Measurements from ENCODE around the gene SLC9A4.

Gene SLC9A4

GRCh38 chr2:102485147-102485785 is 12.2 kb downstream of the SLC9A4 start:
- Histone ChIP-seq H3K9me3 (ENCODE audit: insufficient read depth, low read length) (0 out of 2 replicates have a peak, but pooled peaks cover 2% of the 10 kb centered on the region), H3K36me3 (ENCODE audit: insufficient read depth, insufficient read length, low read length) (no peaks in the 10 kb centered on the region), H3K27me3 (ENCODE audit: insufficient read depth, insufficient read length) (no peaks in the 10 kb centered on the region), H3K4me3 (ENCODE audit: insufficient read length, low read depth) (no peak overlapping the region), H3K9ac (ENCODE audit: insufficient read length, low read depth) (no peak overlapping the region), H3K4me1 (ENCODE audit: insufficient read depth, insufficient read length) (peaks cover 8% of the 10 kb centered on the region)
- no peak for DNase-seq (ENCODE audit: low read depth, low spot score)
- TF ChIP-seq YY1 (IDR thresholded peaks at IDR 0.05; ENCODE audit: insufficient read depth, insufficient read length) (no peak), ZNF274 (IDR thresholded peaks at IDR 0.05; ENCODE audit: low read depth, low read length) (no peak), SUZ12 (IDR thresholded peaks at IDR 0.05; ENCODE audit: extremely low read depth, insufficient read depth, insufficient read length) (no peak)

GRCh38 chr2:102486941-102487702 is 14.1 kb downstream of the SLC9A4 start:
- H3K9me3 ChIP-seq (ENCODE audit: insufficient read depth, low read length), result peaks cover 18% of the 10 kb centered on the region
- no peak overlapping the region for H3K9ac ChIP-seq (ENCODE audit: insufficient read length, low read depth)
- H3K4me3 ChIP-seq (ENCODE audit: insufficient read length, low read depth), result no peak overlapping the region
- no peaks in the 10 kb centered on the region for H3K27me3 ChIP-seq (ENCODE audit: insufficient read depth, insufficient read length)
- no peak for DNase-seq (ENCODE audit: low read depth, low spot score)
- TF ChIP-seq ZNF274 (IDR thresholded peaks at IDR 0.05; ENCODE audit: low read depth, low read length) (no peak), SUZ12 (IDR thresholded peaks at IDR 0.05; ENCODE audit: extremely low read depth, insufficient read depth, insufficient read length) (no peak), YY1 (IDR thresholded peaks at IDR 0.05; ENCODE audit: insufficient read depth, insufficient read length) (no peak)
- H3K36me3 ChIP-seq (ENCODE audit: insufficient read depth, insufficient read length, low read length), result no peaks in the 10 kb centered on the region
- peaks cover 8% of the 10 kb centered on the region for H3K4me1 ChIP-seq (ENCODE audit: insufficient read depth, insufficient read length)

GRCh38 chr2:102487761-102488462 is 14.9 kb downstream of the SLC9A4 start:
- H3K4me1 ChIP-seq (ENCODE audit: insufficient read depth, insufficient read length), result peaks cover 8% of the 10 kb centered on the region
- H3K4me3 ChIP-seq (ENCODE audit: insufficient read length, low read depth), result no peak overlapping the region
- no peak overlapping the region for H3K9ac ChIP-seq (ENCODE audit: insufficient read length, low read depth)
- H3K9me3 ChIP-seq (ENCODE audit: insufficient read depth, low read length), result peaks cover 23% of the 10 kb centered on the region
- DNase-seq (ENCODE audit: low read depth, low spot score), result no peak
- no peaks in the 10 kb centered on the region for H3K27me3 ChIP-seq (ENCODE audit: insufficient read depth, insufficient read length)
- no peaks in the 10 kb centered on the region for H3K36me3 ChIP-seq (ENCODE audit: insufficient read depth, insufficient read length, low read length)
- TF ChIP-seq YY1 (IDR thresholded peaks at IDR 0.05; ENCODE audit: insufficient read depth, insufficient read length) (no peak), SUZ12 (IDR thresholded peaks at IDR 0.05; ENCODE audit: extremely low read depth, insufficient read depth, insufficient read length) (no peak), ZNF274 (IDR thresholded peaks at IDR 0.05; ENCODE audit: low read depth, low read length) (no peak)

- H3K27me3 ChIP-seq (ENCODE audit: insufficient read depth, insufficient read length), result no peaks in the 10 kb centered on the region
- H3K9me3 ChIP-seq (ENCODE audit: insufficient read depth, low read length), result peaks cover 38% of the 10 kb centered on the region
- TF ChIP-seq ZNF274 (IDR thresholded peaks at IDR 0.05; ENCODE audit: low read depth, low read length), result no peak
- TF ChIP-seq SUZ12 (IDR thresholded peaks at IDR 0.05; ENCODE audit: extremely low read depth, insufficient read depth, insufficient read length), result no peak
- no peak for TF ChIP-seq YY1 (IDR thresholded peaks at IDR 0.05; ENCODE audit: insufficient read depth, insufficient read length)
- no peaks in the 10 kb centered on the region for H3K36me3 ChIP-seq (ENCODE audit: insufficient read depth, insufficient read length, low read length)
- H3K4me3 ChIP-seq (ENCODE audit: insufficient read length, low read depth), result no peak overlapping the region
- no peak overlapping the region for H3K9ac ChIP-seq (ENCODE audit: insufficient read length, low read depth)
- no peak for DNase-seq (ENCODE audit: low read depth, low spot score)
- H3K4me1 ChIP-seq (ENCODE audit: insufficient read depth, insufficient read length), result peaks cover 8% of the 10 kb centered on the region
Measured at GRCh38 chr2:102489646-102490045, 16.6 kb downstream of the SLC9A4 start.

- no peak overlapping the region for H3K9ac ChIP-seq (ENCODE audit: insufficient read length, low read depth)
- no peak for TF ChIP-seq YY1 (IDR thresholded peaks at IDR 0.05; ENCODE audit: insufficient read depth, insufficient read length)
- no peak for TF ChIP-seq SUZ12 (IDR thresholded peaks at IDR 0.05; ENCODE audit: extremely low read depth, insufficient read depth, insufficient read length)
- no peak for TF ChIP-seq ZNF274 (IDR thresholded peaks at IDR 0.05; ENCODE audit: low read depth, low read length)
- peaks cover 6% of the 10 kb centered on the region for H3K4me1 ChIP-seq (ENCODE audit: insufficient read depth, insufficient read length)
- no peak for DNase-seq (ENCODE audit: low read depth, low spot score)
- H3K36me3 ChIP-seq (ENCODE audit: insufficient read depth, insufficient read length, low read length), result no peaks in the 10 kb centered on the region
- no peaks in the 10 kb centered on the region for H3K27me3 ChIP-seq (ENCODE audit: insufficient read depth, insufficient read length)
- H3K4me3 ChIP-seq (ENCODE audit: insufficient read length, low read depth), result no peak overlapping the region
- H3K9me3 ChIP-seq (ENCODE audit: insufficient read depth, low read length), result peaks cover 38% of the 10 kb centered on the region
Measured at GRCh38 chr2:102492006-102492405, 19.0 kb downstream of the SLC9A4 start.

GRCh38 chr2:102494570-102494969 is 21.5 kb downstream of the SLC9A4 start:
- Histone ChIP-seq H3K36me3 (ENCODE audit: insufficient read depth, insufficient read length, low read length) (no peaks in the 10 kb centered on the region), H3K4me1 (ENCODE audit: insufficient read depth, insufficient read length) (no peaks in the 10 kb centered on the region), H3K9ac (ENCODE audit: insufficient read length, low read depth) (no peak overlapping the region), H3K27me3 (ENCODE audit: insufficient read depth, insufficient read length) (no peaks in the 10 kb centered on the region), H3K9me3 (ENCODE audit: insufficient read depth, low read length) (peaks cover 38% of the 10 kb centered on the region), H3K4me3 (ENCODE audit: insufficient read length, low read depth) (no peak overlapping the region)
- no peak for DNase-seq (ENCODE audit: low read depth, low spot score)
- TF ChIP-seq YY1 (IDR thresholded peaks at IDR 0.05; ENCODE audit: insufficient read depth, insufficient read length) (no peak), ZNF274 (IDR thresholded peaks at IDR 0.05; ENCODE audit: low read depth, low read length) (no peak), SUZ12 (IDR thresholded peaks at IDR 0.05; ENCODE audit: extremely low read depth, insufficient read depth, insufficient read length) (no peak)

GRCh38 chr2:102498414-102498813 is 25.4 kb downstream of the SLC9A4 start:
- Histone ChIP-seq H3K4me1 (ENCODE audit: insufficient read depth, insufficient read length) (no peaks in the 10 kb centered on the region), H3K9me3 (ENCODE audit: insufficient read depth, low read length) (peaks cover 11% of the 10 kb centered on the region; the same call in 1 of the 2 replicates), H3K9ac (ENCODE audit: insufficient read length, low read depth) (no peak overlapping the region), H3K27me3 (ENCODE audit: insufficient read depth, insufficient read length) (no peaks in the 10 kb centered on the region), H3K4me3 (ENCODE audit: insufficient read length, low read depth) (no peak overlapping the region), H3K36me3 (ENCODE audit: insufficient read depth, insufficient read length, low read length) (no peaks in the 10 kb centered on the region)
- DNase-seq (ENCODE audit: low read depth, low spot score), result no peak
- TF ChIP-seq ZNF274 (IDR thresholded peaks at IDR 0.05; ENCODE audit: low read depth, low read length), result no peak
- TF ChIP-seq YY1 (IDR thresholded peaks at IDR 0.05; ENCODE audit: insufficient read depth, insufficient read length), result no peak
- no peak for TF ChIP-seq SUZ12 (IDR thresholded peaks at IDR 0.05; ENCODE audit: extremely low read depth, insufficient read depth, insufficient read length)

Measured in NT2/D1 (cell line).